B cell (primary cell): ENCODE data around the gene ATP5MC2. TPM values are rescaled to one million over a fixed set of nuclear protein-coding genes. Genes with fewer than 3 reads are reported as not detected.

Source experiments
- ATAC-seq: fragments of 200-7000 bp; cut with Tn5 transposase; one replicate; pipeline ENCODE4 v1.10.0; 2021; ENCODE audit warnings: low read depth, mild to moderate bottlenecking, moderate number of reproducible peaks, moderate library complexity
- CTCF ChIA-PET: fragments of 350-600 bp; sonication (Branson Sonifier 250); formaldehyde crosslinking; loops from one replicate; lab custom pipeline; 2021; ENCODE audit warnings: antibody characterized with exemption, inconsistent platforms; lab: Charles Lee
- POLR2A ChIA-PET: fragments of 350-600 bp; sonication (Branson Sonifier 250); formaldehyde crosslinking; loops from one replicate; lab custom pipeline; 2021; ENCODE audit warnings: antibody characterized with exemption; lab: Charles Lee
- DNase-seq: peaks from one replicate; pipeline ENCODE4 v3.0.0; 2013
- H2AFZ ChIP-seq: 2 replicates; pipeline ENCODE4 v1.6.1; 2012; ENCODE audit warnings: mild to moderate bottlenecking, low read depth, low read length; ENCODE audit not compliant: insufficient read depth, poor library complexity, severe bottlenecking
- H3K27ac ChIP-seq, 2 donors: 1 replicate in 1 of 2; 2 replicates in 1 of 2; pipeline ENCODE4 v1.5.1; 2012 to 2013; ENCODE audit warnings: low read length in 2 of 2, mild to moderate bottlenecking in 2 of 2, moderate library complexity in 1 of 2
- H3K27me3 ChIP-seq, 4 experiments: fragments of 200-600 bp in 1 of 4; sonication (generic) in 1 of 4; replicated peaks in 1 of 4; 1 replicate in 2 of 4; 2 replicates in 2 of 4; pipeline versions ENCODE4 v1.6.1 to v1.7.0; 2013 to 2016; ENCODE audit warnings: low read length in 3 of 4, mild to moderate bottlenecking in 2 of 4, mixed read lengths in 1 of 4, moderate library complexity in 1 of 4; ENCODE audit not compliant: insufficient read depth in 4 of 4, control insufficient read depth in 3 of 4; ENCODE audit errors: control extremely low read depth in 1 of 4
- H3K36me3 ChIP-seq, 2 experiments: replicated peaks in 1 of 2; 1 replicate in 1 of 2; 2 replicates in 1 of 2; pipeline versions ENCODE4 v1.6.1 to v1.7.1; 2013; ENCODE audit warnings: low read length in 1 of 2; ENCODE audit not compliant: insufficient read depth in 2 of 2, control insufficient read depth in 1 of 2; ENCODE audit errors: control extremely low read depth in 1 of 2, extremely low read depth in 1 of 2
- H3K4me1 ChIP-seq, 2 donors: fragments of 200-600 bp in 1 of 2; sonication (generic) in 1 of 2; 1 replicate in 1 of 2; 2 replicates in 1 of 2; pipeline versions ENCODE4 v1.5.1 to v1.6.1; 2013 to 2017; ENCODE audit warnings: low read length in 2 of 2; ENCODE audit not compliant: control insufficient read depth in 2 of 2, insufficient read depth in 2 of 2
- H3K4me2 ChIP-seq: replicated peaks from 2 replicates; pipeline ENCODE3; 2012; ENCODE audit warnings: mild to moderate bottlenecking, low read depth, low read length; ENCODE audit not compliant: poor library complexity, severe bottlenecking
- H3K4me3 ChIP-seq, 5 experiments: fragments of 200-600 bp in 1 of 5; sonication (generic) in 1 of 5; 1 replicate in 3 of 5; 2 replicates in 2 of 5; pipeline versions ENCODE4 v1.5.1 to v1.7.0; 2011 to 2016; ENCODE audit warnings: low read length in 4 of 5, mild to moderate bottlenecking in 4 of 5, low read depth in 2 of 5, control low read depth in 1 of 5, moderate library complexity in 1 of 5; ENCODE audit not compliant: insufficient read depth in 1 of 5; ENCODE audit errors: control extremely low read depth in 1 of 5, extremely low read depth in 1 of 5
- H3K79me2 ChIP-seq: fragments of 200-600 bp; sonication (generic); one replicate; pipeline ENCODE4 v1.6.0; 2016; ENCODE audit warnings: low read length; ENCODE audit not compliant: control insufficient read depth, insufficient read depth
- H3K9ac ChIP-seq: fragments of 200-600 bp; sonication (generic); 2 replicates; pipeline ENCODE4 v1.6.1; 2017; ENCODE audit warnings: mild to moderate bottlenecking, low read length, moderate library complexity
- H3K9me3 ChIP-seq, 3 donors: one replicate each; pipeline versions ENCODE4 v1.6.1 to v1.7.1; 2013; ENCODE audit warnings: low read length in 2 of 3; ENCODE audit not compliant: control insufficient read depth in 2 of 3, insufficient read depth in 1 of 3; ENCODE audit errors: control extremely low read depth in 1 of 3
- H4K20me1 ChIP-seq: 2 replicates; pipeline ENCODE4 v1.6.0; 2012; ENCODE audit warnings: mild to moderate bottlenecking, low read length; ENCODE audit not compliant: insufficient read depth, control insufficient read depth, poor library complexity, severe bottlenecking
- H3K27ac Mint-ChIP-seq: one replicate; pipeline ENCODE4 v1.8.0; 2021; ENCODE audit warnings: mixed read lengths
- H3K27me3 Mint-ChIP-seq: one replicate; pipeline ENCODE4 v1.8.0; 2021; ENCODE audit warnings: mixed read lengths
- H3K4me1 Mint-ChIP-seq: one replicate; pipeline ENCODE4 v1.8.0; 2021; ENCODE audit warnings: mixed read lengths
- H3K4me3 Mint-ChIP-seq: one replicate; pipeline ENCODE4 v1.8.0; 2021; ENCODE audit warnings: mixed read lengths
- H3K9me3 Mint-ChIP-seq: one replicate; pipeline ENCODE4 v1.8.0; 2022; ENCODE audit warnings: mixed read lengths; ENCODE audit not compliant: insufficient read depth
- CTCF ChIP-seq: fragments of 200-600 bp; IDR thresholded peaks from one replicate; pipeline ENCODE4 v1.8.0; 2022; ENCODE audit warnings: antibody characterized with exemption, mild to moderate bottlenecking
- EZH2 ChIP-seq: IDR thresholded peaks from 2 replicates; pipeline ENCODE4 v1.6.1; 2012; ENCODE audit warnings: borderline replicate concordance, low read depth, mild to moderate bottlenecking, moderate library complexity, low read length; ENCODE audit not compliant: insufficient read depth, poor library complexity, severe bottlenecking
- WGBS: methylation state at CpG from one replicate; pipeline ENCODE4 v1.1.5; 2013; ENCODE audit warnings: missing lambda C conversion rate; ENCODE audit not compliant: insufficient coverage; 5-methylcytosine and 5-hydroxymethylcytosine counted together
- intact Hi-C: fragments of 100-400 bp; cut with micrococcal nuclease; formaldehyde crosslinking; loops from one replicate; pipeline ENCODE4 v1.10.0; 2022
- polyA plus RNA-seq: library from polyadenylated mRNA; depleted of rRNA; stranded (reverse); fragments of >200 nt; gene quantifications from 2 replicates; pipeline ENCODE4 v1.2.3, GENCODE V29; 2012
- total RNA-seq, 2 donors: library from RNA; stranded (reverse); fragments of 120-200 nt in 1 of 2; gene quantifications; 1 replicate in 1 of 2; 2 replicates in 1 of 2; pipeline versions ENCODE4 v1.2.3 to v1.2.4, GENCODE V29; 2013 to 2022

Gene ATP5MC2
- total and polyA plus RNA-seq, 2 donors (not counting 1 experiment from before 2014, with no cell fraction given) = 212 to 435 TPM

- TF ChIP-seq EZH2 (no peak), CTCF (no peak)
- Histone ChIP-seq H3K4me1 (peaks cover 5% of the 10 kb centered on the region in 2 donors), H3K4me3 (no peak overlapping the region), H3K9ac (no peak overlapping the region), H3K36me3 (no peaks in the 10 kb centered on the region), H4K20me1 (no peaks in the 10 kb centered on the region), H3K27me3 (no peaks in the 10 kb centered on the region), H3K4me2 (no peak overlapping the region), H2AFZ (no peak overlapping the region), H3K79me2 (no peaks in the 10 kb centered on the region), H3K9me3 (no peaks in the 10 kb centered on the region), H3K27ac (no peak overlapping the region)
- no peak for DNase-seq
- H3K4me3 Mint-ChIP-seq = no peak overlapping the region
- no peaks in the 10 kb centered on the region for H3K27me3 Mint-ChIP-seq
- ChIA-PET CTCF (no interaction called here), POLR2A (no interaction called here)
- H3K4me1 Mint-ChIP-seq = peaks cover 5% of the 10 kb centered on the region
- no peak overlapping the region for H3K27ac Mint-ChIP-seq
- ATAC-seq = no peak
- WGBS = no CpG with 5 or more reads among the region's 1 CpG
- H3K9me3 Mint-ChIP-seq = no peaks in the 10 kb centered on the region
- intact Hi-C loops = no loop called here
These were observed 44.2 kb downstream of the ATP5MC2 start for GRCh38 chr12:53631721-53632120.

- H3K4me3 ChIP-seq = no peak overlapping the region
- intact Hi-C loops = loop anchor here (2.0 to 10.0 kb wide), 4 partner anchors 127 to 331 kb away; partner anchors contain the start of genes AAAS, MYG1, PFDN5 and TARBP2
- Mint-ChIP-seq H3K27ac (no peak overlapping the region), H3K27me3 (no peaks in the 10 kb centered on the region), H3K9me3 (no peaks in the 10 kb centered on the region), H3K4me1 (peaks cover 38% of the 10 kb centered on the region), H3K4me3 (no peak overlapping the region)
- DNase-seq = no peak
- H3K9ac ChIP-seq = no peak overlapping the region
- H3K79me2 ChIP-seq = peaks cover 31% of the 10 kb centered on the region
- no peaks in the 10 kb centered on the region for H4K20me1 ChIP-seq
- H2AFZ ChIP-seq = no peak overlapping the region
- no peak overlapping the region for H3K27ac ChIP-seq
- 100% methylated on average over 4 of the region's 11 CpGs for WGBS
- H3K4me1 ChIP-seq = peaks cover 24 to 29% of the 10 kb centered on the region in 2 donors
- no peaks in the 10 kb centered on the region for H3K9me3 ChIP-seq
- TF ChIP-seq EZH2 (no peak), CTCF (no peak)
- H3K36me3 ChIP-seq = no peaks in the 10 kb centered on the region
- ChIA-PET CTCF (interaction anchor here (3.3 kb wide), 1 partner anchor 48 kb away, joined by 13 read pairs; the partner anchor contains the start of gene ATP5MC2), POLR2A (no interaction called here)
- no peaks in the 10 kb centered on the region for H3K27me3 ChIP-seq
- ATAC-seq = no peak
- no peak overlapping the region for H3K4me2 ChIP-seq
These were observed 48.0 kb downstream of the ATP5MC2 start for GRCh38 chr12:53627919-53628318.
